Keratinocyte (primary cell): ENCODE data around the gene NLRP6.

Source experiments
- EZH2 ChIP-seq: IDR thresholded peaks from one replicate; pipeline ENCODE4 v1.6.1; 2012; ENCODE audit warnings: inconsistent platforms, mild to moderate bottlenecking, low read length, moderate library complexity
- TF ChIP-seq, protein P1 (sequence below), 3 experiments: IDR thresholded peaks in 1 of 3; conservative IDR thresholded peaks in 1 of 3; optimal IDR thresholded peaks in 1 of 3; 2 replicates in 2 of 3; 3 replicates in 1 of 3; pipeline versions ENCODE3 to v1.5.1; 2011; ENCODE audit warnings: low read length in 3 of 3, mild to moderate bottlenecking in 3 of 3, moderate library complexity in 2 of 3, control low read depth in 1 of 3, inconsistent platforms in 1 of 3; ENCODE audit not compliant: insufficient read depth in 2 of 3; ENCODE audit errors: extremely low read depth in 1 of 3

- TF ChIP-seq, protein P1, sequence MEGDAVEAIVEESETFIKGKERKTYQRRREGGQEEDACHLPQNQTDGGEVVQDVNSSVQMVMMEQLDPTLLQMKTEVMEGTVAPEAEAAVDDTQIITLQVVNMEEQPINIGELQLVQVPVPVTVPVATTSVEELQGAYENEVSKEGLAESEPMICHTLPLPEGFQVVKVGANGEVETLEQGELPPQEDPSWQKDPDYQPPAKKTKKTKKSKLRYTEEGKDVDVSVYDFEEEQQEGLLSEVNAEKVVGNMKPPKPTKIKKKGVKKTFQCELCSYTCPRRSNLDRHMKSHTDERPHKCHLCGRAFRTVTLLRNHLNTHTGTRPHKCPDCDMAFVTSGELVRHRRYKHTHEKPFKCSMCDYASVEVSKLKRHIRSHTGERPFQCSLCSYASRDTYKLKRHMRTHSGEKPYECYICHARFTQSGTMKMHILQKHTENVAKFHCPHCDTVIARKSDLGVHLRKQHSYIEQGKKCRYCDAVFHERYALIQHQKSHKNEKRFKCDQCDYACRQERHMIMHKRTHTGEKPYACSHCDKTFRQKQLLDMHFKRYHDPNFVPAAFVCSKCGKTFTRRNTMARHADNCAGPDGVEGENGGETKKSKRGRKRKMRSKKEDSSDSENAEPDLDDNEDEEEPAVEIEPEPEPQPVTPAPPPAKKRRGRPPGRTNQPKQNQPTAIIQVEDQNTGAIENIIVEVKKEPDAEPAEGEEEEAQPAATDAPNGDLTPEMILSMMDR (optimal IDR thresholded peaks at IDR 0.05 in 1 of 3, IDR thresholded peaks at IDR 0.05 in 1 of 3, conservative IDR thresholded peaks at IDR 0.05 in 1 of 3; ENCODE audit: extremely low read depth in 1 of 3, insufficient read depth in 2 of 3, low read length in 3 of 3) = no peak
- TF ChIP-seq EZH2 = no peak
Observed at GRCh38 chr11:324156-324555, 45.9 kb downstream of the NLRP6 start.
